ENCODE results near the gene TMEM116. TPM values are rescaled to one million over a fixed set of nuclear protein-coding genes. Genes with fewer than 3 reads are reported as not detected.
A peak's percentile ranks its signal among the peaks of the same experiment; 100 is the strongest.
"Not testable (repeated sequence)": the region's sequence is repeated elsewhere in the genome, so short reads cannot be mapped to it uniquely, and the experiment has no call there.

Gene TMEM116
- total RNA-seq (2014; rRNA removed; shearing (Covaris generic)): 5.3 and 5.5 TPM in 2 replicates

GRCh38 chr12:112012775-112013600, at the start of gene TMEM116, which contains the start of gene ERP29:
Gene TMEM116, minus strand, starts transcription at chr12:112013165. Its CDS starts 7,895 bp downstream, at chr12:112005270.
Gene ERP29, plus strand, starts transcription at chr12:112013426. Its CDS starts 40 bp downstream, at chr12:112013466.
- peaks cover 18% of the 10 kb centered on the region for H3K36me3 ChIP-seq
- peak within 1 kb of the TSS; percentile 79 for H3K27ac ChIP-seq
- H3K4me1 ChIP-seq (replicated peaks): peaks cover 15% of the 10 kb centered on the region
- no peaks in the 10 kb centered on the region for H3K9me3 ChIP-seq (replicated peaks)
- H3K27me3 ChIP-seq (replicated peaks): no peaks in the 10 kb centered on the region
- H3K4me3 ChIP-seq: peak within 1 kb of the TSS; percentile 79
- DNase-seq (ENCODE audit: low read depth in 1 of 2, low spot score in 2 of 2): peak; percentile 94 to 98

- no peak overlapping the region for H3K4me3 ChIP-seq
- peaks cover 81% of the 10 kb centered on the region for H3K36me3 ChIP-seq
- H3K27me3 ChIP-seq (replicated peaks): no peaks in the 10 kb centered on the region
- no peaks in the 10 kb centered on the region for H3K9me3 ChIP-seq (replicated peaks)
- DNase-seq (ENCODE audit: low read depth in 1 of 2, low spot score in 2 of 2): no peak
- H3K4me1 ChIP-seq (replicated peaks): no peaks in the 10 kb centered on the region
- no peak overlapping the region for H3K27ac ChIP-seq
Measured at GRCh38 chr12:112061137-112061536, 48.2 kb upstream of the TMEM116 start.

GRCh38 chr12:112049351-112049750, 36.4 kb upstream of the TMEM116 start:
- Histone ChIP-seq H3K9me3 (replicated peaks) (no peaks in the 10 kb centered on the region), H3K27ac (no peak overlapping the region), H3K36me3 (peaks cover 92% of the 10 kb centered on the region), H3K4me1 (replicated peaks) (no peaks in the 10 kb centered on the region), H3K4me3 (no peak overlapping the region), H3K27me3 (replicated peaks) (no peaks in the 10 kb centered on the region)
- no peak for DNase-seq (ENCODE audit: low read depth in 1 of 2, low spot score in 2 of 2)

DNA sequence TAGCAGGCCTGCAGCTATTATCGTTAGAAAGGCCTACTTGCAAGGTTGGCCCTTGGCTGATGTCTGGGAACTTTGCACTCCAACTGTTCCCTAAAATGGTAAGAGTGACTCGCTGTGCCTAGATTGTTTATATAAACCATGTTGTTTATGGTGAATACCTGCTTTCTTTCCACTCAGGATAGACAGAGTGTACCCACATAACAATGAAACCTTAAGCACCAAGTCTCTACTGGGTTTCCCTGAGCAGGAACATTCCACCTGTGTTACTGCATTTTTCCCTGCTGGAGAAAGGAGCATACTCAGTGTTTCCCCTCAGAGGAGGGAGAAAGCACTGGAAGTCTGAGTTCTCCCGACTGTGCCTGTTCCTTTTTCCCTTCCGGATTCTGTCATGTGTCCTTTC, 33.0 kb upstream of the TMEM116 start:
- Histone ChIP-seq H3K27ac (no peak overlapping the region), H3K9me3 (replicated peaks) (no peaks in the 10 kb centered on the region), H3K4me1 (replicated peaks) (no peaks in the 10 kb centered on the region), H3K27me3 (replicated peaks) (no peaks in the 10 kb centered on the region), H3K4me3 (no peak overlapping the region), H3K36me3 (peaks cover 92% of the 10 kb centered on the region)
- no peak for DNase-seq (ENCODE audit: low read depth in 1 of 2, low spot score in 2 of 2)

DNA sequence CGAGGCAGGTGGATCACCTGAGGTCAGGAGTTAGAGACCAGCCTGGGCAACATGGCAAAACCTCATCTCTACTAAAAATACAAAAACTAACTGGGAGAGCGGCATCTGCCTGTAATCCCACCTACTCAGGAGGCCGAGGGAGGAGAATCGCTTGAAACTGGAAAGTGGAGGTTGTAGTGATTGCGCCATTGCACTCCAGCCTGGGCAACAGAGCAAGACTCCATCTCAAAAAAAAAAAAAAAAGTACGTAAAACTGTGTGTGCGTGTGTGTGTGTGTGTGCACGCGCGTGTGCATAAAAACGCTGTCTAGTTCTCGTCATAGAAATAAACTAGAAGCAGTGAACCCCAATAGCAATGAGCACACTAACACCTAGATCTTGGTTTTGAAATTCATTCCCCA, 23.6 kb upstream of the TMEM116 start:
- not testable (repeated sequence) for H3K4me3 ChIP-seq; H3K4me1 ChIP-seq (replicated peaks); H3K27ac ChIP-seq; H3K27me3 ChIP-seq (replicated peaks); H3K9me3 ChIP-seq (replicated peaks); DNase-seq (ENCODE audit: low read depth in 1 of 2, low spot score in 2 of 2)
- H3K36me3 ChIP-seq: peaks cover 86% of the 10 kb centered on the region

GRCh38 chr12:112035219-112035785, 22.3 kb upstream of the TMEM116 start:
- H3K27me3 ChIP-seq (replicated peaks): no peaks in the 10 kb centered on the region
- H3K4me3 ChIP-seq: no peak overlapping the region
- H3K9me3 ChIP-seq (replicated peaks): no peaks in the 10 kb centered on the region
- no peak for DNase-seq (ENCODE audit: low read depth in 1 of 2, low spot score in 2 of 2)
- H3K36me3 ChIP-seq: peaks cover 85% of the 10 kb centered on the region
- H3K4me1 ChIP-seq (replicated peaks): no peaks in the 10 kb centered on the region
- no peak overlapping the region for H3K27ac ChIP-seq

GRCh38 chr12:112032292-112032691, 19.3 kb upstream of the TMEM116 start:
- no peaks in the 10 kb centered on the region for H3K9me3 ChIP-seq (replicated peaks)
- no peaks in the 10 kb centered on the region for H3K4me1 ChIP-seq (replicated peaks)
- H3K36me3 ChIP-seq: peaks cover 80% of the 10 kb centered on the region
- no peak overlapping the region for H3K4me3 ChIP-seq
- H3K27ac ChIP-seq: no peak overlapping the region
- no peaks in the 10 kb centered on the region for H3K27me3 ChIP-seq (replicated peaks)
- DNase-seq (ENCODE audit: low read depth in 1 of 2, low spot score in 2 of 2): no peak

- H3K27me3 ChIP-seq (replicated peaks): no peaks in the 10 kb centered on the region
- H3K4me3 ChIP-seq: no peak overlapping the region
- H3K9me3 ChIP-seq (replicated peaks): no peaks in the 10 kb centered on the region
- peaks cover 74% of the 10 kb centered on the region for H3K36me3 ChIP-seq
- no peak for DNase-seq (ENCODE audit: low read depth in 1 of 2, low spot score in 2 of 2)
- no peaks in the 10 kb centered on the region for H3K4me1 ChIP-seq (replicated peaks)
- no peak overlapping the region for H3K27ac ChIP-seq
Measured at GRCh38 chr12:112031472-112031871, 18.5 kb upstream of the TMEM116 start.

DNA sequence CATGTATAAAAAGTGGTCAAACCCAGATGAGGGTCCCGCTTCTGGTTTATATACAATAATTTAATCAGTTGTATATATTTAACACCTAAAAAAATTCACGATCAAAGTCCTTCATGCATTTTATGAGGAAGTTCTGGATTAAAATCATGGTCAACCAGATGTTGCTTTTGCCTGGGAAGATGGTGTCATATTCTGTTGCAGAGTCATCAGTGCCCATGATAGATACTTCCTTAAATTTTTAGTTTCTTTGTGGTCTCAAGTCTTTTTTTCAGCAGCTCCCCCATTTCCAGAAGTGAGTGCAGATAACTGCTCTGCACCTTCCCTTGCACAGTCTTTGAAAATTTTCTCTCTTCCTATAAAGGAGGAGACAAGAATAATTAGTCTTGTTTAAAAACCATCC, 16.3 kb upstream of the TMEM116 start:
- H3K27ac ChIP-seq: no peak overlapping the region
- H3K9me3 ChIP-seq (replicated peaks): no peaks in the 10 kb centered on the region
- H3K4me1 ChIP-seq (replicated peaks): no peaks in the 10 kb centered on the region
- H3K27me3 ChIP-seq (replicated peaks): no peaks in the 10 kb centered on the region
- peaks cover 64% of the 10 kb centered on the region for H3K36me3 ChIP-seq
- no peak for DNase-seq (ENCODE audit: low read depth in 1 of 2, low spot score in 2 of 2)
- no peak overlapping the region for H3K4me3 ChIP-seq

DNA sequence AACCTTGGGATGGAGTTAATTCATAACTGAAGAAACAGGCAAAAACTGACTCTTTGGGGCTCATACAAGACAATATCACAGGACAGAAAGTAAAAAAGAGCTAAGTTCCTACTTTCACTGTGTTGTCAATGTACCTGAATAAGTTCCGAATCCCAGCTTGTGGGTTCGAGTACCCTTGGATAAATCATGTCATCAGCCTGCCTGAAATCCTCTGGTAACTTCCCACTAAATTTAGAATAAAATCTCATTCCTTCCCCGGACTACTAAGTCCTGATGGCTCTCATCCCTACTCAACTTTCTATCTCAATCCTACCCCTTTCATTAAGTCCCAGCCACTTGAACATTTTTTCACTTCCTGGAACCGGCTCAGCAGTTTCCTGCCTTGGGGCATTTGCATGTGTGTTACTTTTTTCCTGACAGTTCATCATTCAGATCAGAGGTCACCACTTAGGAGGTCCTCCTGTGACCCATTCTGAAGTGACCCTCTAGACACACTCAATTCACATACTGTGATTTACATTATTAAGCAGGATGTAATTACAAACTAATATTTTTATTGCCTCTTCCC, 12.9 kb upstream of the TMEM116 start:
- no peak overlapping the region for H3K4me3 ChIP-seq
- H3K36me3 ChIP-seq: peaks cover 63% of the 10 kb centered on the region
- no peak for DNase-seq (ENCODE audit: low read depth in 1 of 2, low spot score in 2 of 2)
- H3K27ac ChIP-seq: no peak overlapping the region
- no peaks in the 10 kb centered on the region for H3K4me1 ChIP-seq (replicated peaks)
- no peaks in the 10 kb centered on the region for H3K27me3 ChIP-seq (replicated peaks)
- no peaks in the 10 kb centered on the region for H3K9me3 ChIP-seq (replicated peaks)

- no peaks in the 10 kb centered on the region for H3K27me3 ChIP-seq (replicated peaks)
- H3K27ac ChIP-seq: no peak overlapping the region
- H3K36me3 ChIP-seq: peaks cover 60% of the 10 kb centered on the region
- DNase-seq (ENCODE audit: low read depth in 1 of 2, low spot score in 2 of 2): no peak
- peaks cover 7% of the 10 kb centered on the region for H3K4me1 ChIP-seq (replicated peaks)
- H3K4me3 ChIP-seq: no peak overlapping the region
- H3K9me3 ChIP-seq (replicated peaks): no peaks in the 10 kb centered on the region
Measured at GRCh38 chr12:112023759-112024396, 10.9 kb upstream of the TMEM116 start.

DNA sequence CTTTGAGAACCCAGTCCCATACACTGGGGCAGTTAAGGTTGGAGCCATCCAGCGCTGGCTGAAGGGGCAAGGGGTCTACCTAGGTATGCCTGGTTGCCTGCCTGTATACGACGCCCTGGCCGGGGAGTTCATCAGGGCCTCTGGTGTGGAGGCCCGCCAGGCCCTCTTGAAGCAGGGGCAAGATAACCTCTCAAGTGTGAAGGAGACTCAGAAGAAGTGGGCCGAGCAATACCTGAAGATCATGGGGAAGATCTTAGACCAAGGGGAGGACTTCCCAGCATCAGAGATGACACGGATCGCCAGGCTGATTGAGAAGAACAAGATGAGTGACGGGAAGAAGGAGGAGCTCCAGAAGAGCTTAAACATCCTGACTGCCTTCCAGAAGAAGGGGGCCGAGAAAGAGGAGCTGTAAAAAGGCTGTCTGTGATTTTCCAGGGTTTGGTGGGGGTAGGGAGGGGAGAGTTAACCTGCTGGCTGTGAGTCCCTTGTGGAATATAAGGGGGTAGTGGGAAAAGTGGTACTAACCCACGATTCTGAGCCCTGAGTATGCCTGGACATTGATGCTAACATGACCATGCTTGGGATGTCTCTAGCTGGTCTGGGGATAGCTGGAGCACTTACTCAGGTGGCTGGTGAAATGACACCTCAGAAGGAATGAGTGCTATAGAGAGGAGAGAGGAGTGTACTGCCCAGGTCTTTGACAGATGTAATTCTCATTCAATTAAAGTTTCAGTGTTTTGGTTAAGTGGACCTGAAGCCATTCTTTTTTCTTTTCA, 9.5 kb upstream of the TMEM116 start:
- H3K36me3 ChIP-seq: peaks cover 56% of the 10 kb centered on the region
- no peak overlapping the region for H3K27ac ChIP-seq
- H3K27me3 ChIP-seq (replicated peaks): no peaks in the 10 kb centered on the region
- no peak overlapping the region for H3K4me3 ChIP-seq
- H3K9me3 ChIP-seq (replicated peaks): no peaks in the 10 kb centered on the region
- peaks cover 14% of the 10 kb centered on the region for H3K4me1 ChIP-seq (replicated peaks)
- DNase-seq (ENCODE audit: low read depth in 1 of 2, low spot score in 2 of 2): no peak

- no peak for DNase-seq (ENCODE audit: low read depth in 1 of 2, low spot score in 2 of 2)
- H3K27ac ChIP-seq: no peak overlapping the region
- H3K27me3 ChIP-seq (replicated peaks): no peaks in the 10 kb centered on the region
Measured at GRCh38 chr12:112020947-112021457, 8.0 kb upstream of the TMEM116 start.

More at GRCh38 chr12:112020947-112021457, 8.0 kb upstream of the TMEM116 start:
- peaks cover 14% of the 10 kb centered on the region for H3K4me1 ChIP-seq (replicated peaks)
- H3K9me3 ChIP-seq (replicated peaks): no peaks in the 10 kb centered on the region
- H3K4me3 ChIP-seq: no peak overlapping the region
- peaks cover 59% of the 10 kb centered on the region for H3K36me3 ChIP-seq
